DND-41 (cell line): ENCODE data around the gene CARD16.

Source experiments
- ATAC-seq: fragments of 200-7000 bp; cut with Tn5 transposase; 3 replicates; pipeline ENCODE4 v1.9.1; 2021; ENCODE audit warnings: low read depth; ENCODE audit not compliant: insufficient read depth
- DNase-seq: peaks from one replicate; pipeline ENCODE4 v3.0.0-alpha.2; 2020
- H2AFZ ChIP-seq: 2 replicates; pipeline ENCODE4 v1.6.0; 2012; ENCODE audit warnings: low read depth, low read length
- H3K27ac ChIP-seq: 2 replicates; pipeline ENCODE4 v1.5.1; 2012; ENCODE audit warnings: low read length, inconsistent platforms
- H3K27me3 ChIP-seq: fragments of 200-600 bp; sonication (generic); 2 replicates; pipeline ENCODE4 v1.6.0; 2012; ENCODE audit warnings: low read length, mild to moderate bottlenecking, inconsistent platforms; ENCODE audit not compliant: insufficient read depth, poor library complexity
- H3K36me3 ChIP-seq: 2 replicates; pipeline ENCODE4 v1.5.1; 2012; ENCODE audit warnings: low read length, inconsistent platforms; ENCODE audit not compliant: insufficient read depth
- H3K4me1 ChIP-seq: 2 replicates; pipeline ENCODE4 v1.5.1; 2012; ENCODE audit warnings: mild to moderate bottlenecking, low read length; ENCODE audit not compliant: insufficient read depth
- H3K4me2 ChIP-seq: 2 replicates; pipeline ENCODE4 v1.6.0; 2012; ENCODE audit warnings: mild to moderate bottlenecking, moderate library complexity, low read length, inconsistent platforms; ENCODE audit not compliant: insufficient read depth
- H3K4me3 ChIP-seq, 2 experiments: fragments of 200-600 bp in 1 of 2; shearing (Covaris generic) in 1 of 2; 2 replicates each; pipeline ENCODE4 v1.5.1; 2012 to 2016; ENCODE audit warnings: inconsistent platforms in 2 of 2, low read length in 2 of 2, mild to moderate bottlenecking in 2 of 2, low read depth in 1 of 2, moderate library complexity in 1 of 2
- H3K79me2 ChIP-seq: 2 replicates; pipeline ENCODE4 v1.6.0; 2012; ENCODE audit warnings: low read length, inconsistent platforms; ENCODE audit not compliant: insufficient read depth
- H3K9ac ChIP-seq: 2 replicates; pipeline ENCODE4 v1.6.0; 2012; ENCODE audit warnings: low read depth, mild to moderate bottlenecking, inconsistent platforms, low read length, moderate library complexity
- H3K9me3 ChIP-seq: 2 replicates; pipeline ENCODE4 v1.5.1; 2012; ENCODE audit warnings: low read length, moderate library complexity, mild to moderate bottlenecking, inconsistent platforms; ENCODE audit not compliant: insufficient read depth, severe bottlenecking
- H4K20me1 ChIP-seq: 2 replicates; pipeline ENCODE4 v1.6.0; 2012; ENCODE audit warnings: low read length; ENCODE audit not compliant: insufficient read depth
- CTCF ChIP-seq: IDR thresholded peaks from 2 replicates; pipeline ENCODE4 v1.5.1; 2012; ENCODE audit warnings: borderline replicate concordance, low read length, moderate library complexity, mild to moderate bottlenecking; ENCODE audit not compliant: poor library complexity, severe bottlenecking; ENCODE audit errors: extremely low read depth
- EZH2 ChIP-seq: IDR thresholded peaks from 3 replicates; pipeline ENCODE4 v1.6.1; 2012; ENCODE audit warnings: borderline replicate concordance, low read depth, mild to moderate bottlenecking, moderate library complexity, low read length, inconsistent platforms; ENCODE audit not compliant: severe bottlenecking

Gene CARD16

GRCh38 chr11:105032495-105032894 lies 12.6 kb downstream of the CARD16 start:
- no peaks in the 10 kb centered on the region for H3K9me3 ChIP-seq
- no peak overlapping the region for H2AFZ ChIP-seq
- peak overlapping the region; percentile 93; the same call in 1 of the 2 replicates for H3K27ac ChIP-seq
- ATAC-seq, result no peak
- DNase-seq, result no peak
- no peaks in the 10 kb centered on the region for H3K27me3 ChIP-seq
- no peak for TF ChIP-seq CTCF
- TF ChIP-seq EZH2, result no peak
- H3K4me1 ChIP-seq, result peaks cover 43% of the 10 kb centered on the region
- peak overlapping the region; percentile 59 for H3K4me2 ChIP-seq
- H3K36me3 ChIP-seq, result peaks cover 33% of the 10 kb centered on the region
- H3K4me3 ChIP-seq, result peak overlapping the region in 1 of 2 experiments; percentile 48; a peak in 2 of 4 replicates
- H4K20me1 ChIP-seq, result no peaks in the 10 kb centered on the region
- H3K79me2 ChIP-seq, result peaks cover 6% of the 10 kb centered on the region; the same call in 1 of the 2 replicates
- no peak overlapping the region for H3K9ac ChIP-seq

GRCh38 chr11:105027678-105028077 lies 17.5 kb downstream of the CARD16 start:
- H3K36me3 ChIP-seq, result peaks cover 47% of the 10 kb centered on the region
- H3K27me3 ChIP-seq, result no peaks in the 10 kb centered on the region
- no peaks in the 10 kb centered on the region for H4K20me1 ChIP-seq
- no peak overlapping the region for H2AFZ ChIP-seq
- no peak overlapping the region for H3K27ac ChIP-seq
- H3K4me3 ChIP-seq, result no peak overlapping the region
- TF ChIP-seq EZH2 (no peak), CTCF (no peak)
- H3K9me3 ChIP-seq, result no peaks in the 10 kb centered on the region
- ATAC-seq (no peak), DNase-seq (no peak)
- peaks cover 3% of the 10 kb centered on the region; the same call in 1 of the 2 replicates for H3K79me2 ChIP-seq
- no peak overlapping the region for H3K4me2 ChIP-seq
- H3K9ac ChIP-seq, result no peak overlapping the region
- peaks cover 15% of the 10 kb centered on the region for H3K4me1 ChIP-seq

- ATAC-seq (no peak), DNase-seq (no peak)
- Histone ChIP-seq H3K4me2 (no peak overlapping the region), H4K20me1 (no peaks in the 10 kb centered on the region), H3K27me3 (no peaks in the 10 kb centered on the region), H2AFZ (no peak overlapping the region), H3K9me3 (no peaks in the 10 kb centered on the region), H3K4me3 (no peak overlapping the region), H3K27ac (no peak overlapping the region), H3K4me1 (peaks cover 4% of the 10 kb centered on the region; the same call in 1 of the 2 replicates), H3K9ac (no peak overlapping the region), H3K79me2 (no peaks in the 10 kb centered on the region), H3K36me3 (peaks cover 28% of the 10 kb centered on the region)
- TF ChIP-seq CTCF (no peak), EZH2 (no peak)
These were observed 20.7 kb downstream of the CARD16 start for GRCh38 chr11:105024394-105024793.
